GM12878 (cell line): ENCODE data around the gene ESR2. TPM values are rescaled to one million over a fixed set of nuclear protein-coding genes. Genes with fewer than 3 reads are reported as not detected.

Experiments
- ATAC-seq: fragments of 200-7000 bp; cut with Tn5 transposase; 3 replicates; pipeline ENCODE4 v1.9.1; 2020; ENCODE audit warnings: mild to moderate bottlenecking, moderate library complexity
- BruUV-seq: library from RNA; stranded (reverse); fragments of 400-500 nt; replicated peaks from 2 replicates; lab custom pipeline; 2021; lab: Mats Ljungman, UMichigan
- CTCF ChIA-PET: fragments of 300-600 bp; sonication (Branson Sonifier 250); formaldehyde crosslinking; extraction: SDS; loops from one replicate; lab custom pipeline; 2021; ENCODE audit warnings: inconsistent platforms; lab: Yijun Ruan, JAX
- POLR2A ChIA-PET: fragments of 350-600 bp; formaldehyde crosslinking; extraction: SDS; loops from one replicate; lab custom pipeline; 2021; ENCODE audit warnings: inconsistent platforms; lab: Charles Lee
- RAD21 ChIA-PET: fragments of 300-600 bp; sonication (Branson Sonifier 250); formaldehyde crosslinking; loops from one replicate; lab custom pipeline; 2023; ENCODE audit warnings: antibody characterized with exemption; ENCODE audit not compliant: unreplicated experiment; lab: Charles Lee
- SMC1A ChIA-PET: fragments of 300-600 bp; sonication (Branson Sonifier 250); formaldehyde crosslinking; loops from one replicate; lab custom pipeline; 2023; ENCODE audit not compliant: unreplicated experiment, uncharacterized antibody; lab: Charles Lee
- DNase-seq: peaks from one replicate; pipeline ENCODE4 v3.0.0-alpha.2; 2011; ENCODE audit warnings: low read depth, low spot score
- FAIRE-seq: peaks from 3 replicates; lab custom pipeline; 2011; peaks lifted over from hg19 to GRCh38; lab: Jason Lieb, UNC
- H2AFZ ChIP-seq: 2 replicates; pipeline ENCODE4 v1.6.0; 2011; ENCODE audit warnings: low read depth, low read length, control low read depth; ENCODE audit not compliant: control insufficient read depth
- H3K27ac ChIP-seq: 2 replicates; pipeline ENCODE4 v1.5.1; 2011; ENCODE audit warnings: control low read depth; ENCODE audit not compliant: control insufficient read depth, insufficient read depth
- H3K27me3 ChIP-seq, 2 experiments: replicated peaks in 1 of 2; 2 replicates each; pipeline versions ENCODE4 v1.6.0 to v1.6.1; 2011; ENCODE audit warnings: low read length in 1 of 2; ENCODE audit not compliant: control insufficient read depth in 2 of 2, insufficient read depth in 2 of 2
- H3K36me3 ChIP-seq, 2 experiments: 2 replicates each; pipeline ENCODE4 v1.5.1; 2011; ENCODE audit warnings: low read length in 1 of 2; ENCODE audit not compliant: control insufficient read depth in 2 of 2, insufficient read depth in 2 of 2
- H3K4me1 ChIP-seq: 2 replicates; pipeline ENCODE4 v1.6.1; 2011; ENCODE audit warnings: mild to moderate bottlenecking, low read length, moderate library complexity, mixed read lengths; ENCODE audit not compliant: control insufficient read depth, insufficient read depth
- H3K4me2 ChIP-seq: 2 replicates; pipeline ENCODE4 v1.6.0; 2011; ENCODE audit warnings: control low read depth; ENCODE audit not compliant: control insufficient read depth, insufficient read depth
- H3K4me3 ChIP-seq: fragments of 200-600 bp; sonication (generic); 2 replicates; pipeline ENCODE4 v1.5.1; 2016
- H3K79me2 ChIP-seq: 2 replicates; pipeline ENCODE4 v1.6.0; 2011; ENCODE audit warnings: low read length; ENCODE audit not compliant: control insufficient read depth, insufficient read depth
- H3K9ac ChIP-seq: 2 replicates; pipeline ENCODE4 v1.8.0; 2011; ENCODE audit warnings: low read length, control low read depth, mixed read lengths; ENCODE audit not compliant: control insufficient read depth, insufficient read depth
- H3K9me3 ChIP-seq: replicated peaks from 3 replicates; pipeline ENCODE4 v1.5.1; 2011; ENCODE audit warnings: mild to moderate bottlenecking, low read length; ENCODE audit not compliant: control insufficient read depth, insufficient read depth
- H4K20me1 ChIP-seq: 2 replicates; pipeline ENCODE4 v1.6.0; 2011; ENCODE audit not compliant: control insufficient read depth, insufficient read depth
- BCL11A ChIP-seq: IDR thresholded peaks from 2 replicates; pipeline ENCODE4 v1.6.1; 2011; ENCODE audit warnings: low read depth, low read length
- CBFB ChIP-seq: IDR thresholded peaks from 2 replicates; pipeline ENCODE4 v1.6.1; 2016; ENCODE audit warnings: antibody characterized with exemption, low read depth
- CEBPB ChIP-seq, 2 experiments: fragments of 150-350 bp in 1 of 2; IDR thresholded peaks; 2 replicates each; pipeline ENCODE4 v1.6.1; 2012 to 2014; ENCODE audit warnings: low read depth in 2 of 2, low read length in 2 of 2, borderline replicate concordance in 1 of 2, inconsistent platforms in 1 of 2
- ETV6 ChIP-seq, 2 experiments: fragments of 450-650 bp in 1 of 2; IDR thresholded peaks in 1 of 2; conservative IDR thresholded peaks in 1 of 2; 2 replicates each; pipeline ENCODE4 v1.6.1; 2014; ENCODE audit warnings: antibody characterized with exemption in 1 of 2, borderline replicate concordance in 1 of 2, low read depth in 1 of 2, mild to moderate bottlenecking in 1 of 2, moderate library complexity in 1 of 2
- FOXM1 ChIP-seq: IDR thresholded peaks from 2 replicates; pipeline ENCODE4 v1.6.1; 2012; ENCODE audit warnings: low read depth, mild to moderate bottlenecking, inconsistent platforms, low read length, moderate library complexity
- HCFC1 ChIP-seq: fragments of 150-350 bp; IDR thresholded peaks from 2 replicates; pipeline ENCODE4 v1.6.1; 2014; ENCODE audit warnings: low read length
- IKZF1 ChIP-seq: fragments of 450-650 bp; conservative IDR thresholded peaks from 2 replicates; pipeline ENCODE4 v1.6.1; 2017; ENCODE audit warnings: antibody characterized with exemption, mild to moderate bottlenecking
- JUND ChIP-seq: IDR thresholded peaks from 2 replicates; pipeline ENCODE4 v1.6.1; 2012; ENCODE audit warnings: low read depth, mild to moderate bottlenecking, low read length, improper control_type of control experiment, moderate library complexity
- MTA2 ChIP-seq: fragments of 450-650 bp; IDR thresholded peaks from 2 replicates; pipeline ENCODE4 v1.6.1; 2016; ENCODE audit warnings: low read depth, mild to moderate bottlenecking, moderate library complexity
- MYB ChIP-seq: fragments of 150-350 bp; IDR thresholded peaks from 2 replicates; pipeline ENCODE4 v1.6.1; 2014; ENCODE audit warnings: mild to moderate bottlenecking, low read depth, low read length, borderline replicate concordance
- PAX8 ChIP-seq: fragments of 450-650 bp; IDR thresholded peaks from 2 replicates; pipeline ENCODE4 v1.6.1; 2017; ENCODE audit warnings: mild to moderate bottlenecking, moderate library complexity
- RFX5 ChIP-seq: IDR thresholded peaks from 2 replicates; pipeline ENCODE4 v1.6.1; 2011; ENCODE audit warnings: low read depth, low read length, improper control_type of control experiment
- SMAD5 ChIP-seq: IDR thresholded peaks from 2 replicates; pipeline ENCODE4 v1.6.1; 2016; ENCODE audit warnings: antibody characterized with exemption, low read depth
- SREBF1 ChIP-seq: IDR thresholded peaks from 2 replicates; pipeline ENCODE4 v1.6.1; 2012; ENCODE audit warnings: mild to moderate bottlenecking, low read length
- TCF12 ChIP-seq: IDR thresholded peaks from 2 replicates; pipeline ENCODE4 v1.6.1; 2011; ENCODE audit warnings: low read depth, mild to moderate bottlenecking, low read length
- ZBED1 ChIP-seq: IDR thresholded peaks from 2 replicates; pipeline ENCODE4 v1.6.1; 2016; ENCODE audit warnings: borderline replicate concordance
- ZNF24 ChIP-seq: fragments of 450-650 bp; IDR thresholded peaks from 2 replicates; pipeline ENCODE4 v1.6.1; 2017; ENCODE audit warnings: antibody characterized with exemption, mild to moderate bottlenecking
- WGBS: methylation state at CpG from one replicate; pipeline ENCODE4 v1.1.6; 2016; ENCODE audit warnings: low lambda C conversion rate; ENCODE audit not compliant: insufficient replicate concordance, insufficient coverage; ENCODE audit errors: missing lambda C conversion rate; 5-methylcytosine and 5-hydroxymethylcytosine counted together
- in situ Hi-C: fragments of 300-500 bp; cut with MboI; formaldehyde crosslinking; loops from 9 replicates; pipeline ENCODE4 v1.14.3; 2018; ENCODE audit warnings: mixed read lengths
- intact Hi-C: fragments of 100-400 bp; cut with micrococcal nuclease; formaldehyde crosslinking; loops from one replicate; pipeline ENCODE4 v1.14.2; 2022; ENCODE audit not compliant: unreplicated experiment
- polyA plus RNA-seq, 11 experiments: library from polyadenylated mRNA; depleted of rRNA in 4 of 11; unstranded in 6 of 11; stranded (reverse) in 5 of 11; fragments of >200 nt; fragmentation: Nextera tagmentation in 4 of 11; fragmentation: Illumina TruSeq in 1 of 11; extraction: Ambion mirVana in 4 of 11; extraction: Trizol in 1 of 11; gene quantifications; 1 replicate in 1 of 11; 2 replicates in 10 of 11; pipeline versions ENCODE4 v1.2.1 to v1.2.3, GENCODE V29; 2011 to 2016; ENCODE audit warnings: inconsistent platforms in 2 of 11, missing spikeins in 2 of 11, low read depth in 1 of 11
- total RNA-seq, 4 experiments: library from RNA; depleted of rRNA in 3 of 4; stranded (reverse); fragments of >200 nt in 3 of 4; fragmentation: Illumina TruSeq in 1 of 4; extraction: Trizol in 1 of 4; gene quantifications; 2 replicates each; pipeline versions ENCODE4 v1.2.1 to v1.2.3, GENCODE V29; 2013 to 2021
- TF ChIP-seq, protein P1 (sequence below): fragments of 450-650 bp; IDR thresholded peaks from 2 replicates; pipeline ENCODE4 v1.6.1; 2017; ENCODE audit warnings: mild to moderate bottlenecking, moderate library complexity
- TF ChIP-seq, protein P2 (sequence below): IDR thresholded peaks from 2 replicates; pipeline ENCODE4 v1.6.1; 2012; ENCODE audit warnings: low read length, inconsistent platforms
- TF ChIP-seq, protein P3 (sequence below): fragments of 450-650 bp; IDR thresholded peaks from 2 replicates; pipeline ENCODE4 v1.6.1; 2017; ENCODE audit warnings: low read depth, mild to moderate bottlenecking, moderate library complexity

Gene ESR2
- total and polyA plus RNA-seq, 10 of the 15 experiments (the other 5 are each of a cell fraction or from before 2014, with no cell fraction given): 0.29 to 2.6 (median 0.81) TPM

DNA sequence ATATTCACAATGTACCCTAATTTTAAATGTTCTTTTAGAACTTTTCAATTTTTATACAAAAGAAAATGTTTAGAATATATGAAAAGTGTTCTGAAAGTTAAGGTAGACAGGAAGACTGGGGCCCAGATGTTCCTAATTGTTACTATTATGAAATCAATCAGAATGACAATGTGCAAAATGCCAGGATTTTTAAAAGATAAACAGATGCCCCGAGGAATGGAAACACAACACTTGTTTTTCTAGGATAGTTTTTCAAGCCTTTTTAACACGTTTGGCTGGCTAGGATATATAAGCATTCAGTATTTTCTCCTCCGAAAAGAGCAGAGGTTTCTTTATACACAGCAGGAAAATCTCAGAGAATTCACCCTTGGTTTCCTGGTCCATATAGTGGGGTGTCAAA, 106.8 kb downstream of the ESR2 start:
- Histone ChIP-seq H4K20me1 (no peaks in the 10 kb centered on the region), H2AFZ (no peak overlapping the region), H3K4me1 (no peaks in the 10 kb centered on the region)
- no peak for TF ChIP-seq ETV6 (conservative IDR thresholded peaks at IDR 0.05 in 1 of 2, IDR thresholded peaks at IDR 0.05 in 1 of 2; ENCODE audit: borderline replicate concordance in 1 of 2, low read depth in 1 of 2)
- no peak for TF ChIP-seq RFX5
- no peak for TF ChIP-seq MYB
- no peak for TF ChIP-seq SMAD5
- no peak for TF ChIP-seq CBFB
- no peak for TF ChIP-seq FOXM1
- no peak for TF ChIP-seq IKZF1
- no peak for TF ChIP-seq MTA2
- TF ChIP-seq SREBF1: no peak
- TF ChIP-seq, protein P1, sequence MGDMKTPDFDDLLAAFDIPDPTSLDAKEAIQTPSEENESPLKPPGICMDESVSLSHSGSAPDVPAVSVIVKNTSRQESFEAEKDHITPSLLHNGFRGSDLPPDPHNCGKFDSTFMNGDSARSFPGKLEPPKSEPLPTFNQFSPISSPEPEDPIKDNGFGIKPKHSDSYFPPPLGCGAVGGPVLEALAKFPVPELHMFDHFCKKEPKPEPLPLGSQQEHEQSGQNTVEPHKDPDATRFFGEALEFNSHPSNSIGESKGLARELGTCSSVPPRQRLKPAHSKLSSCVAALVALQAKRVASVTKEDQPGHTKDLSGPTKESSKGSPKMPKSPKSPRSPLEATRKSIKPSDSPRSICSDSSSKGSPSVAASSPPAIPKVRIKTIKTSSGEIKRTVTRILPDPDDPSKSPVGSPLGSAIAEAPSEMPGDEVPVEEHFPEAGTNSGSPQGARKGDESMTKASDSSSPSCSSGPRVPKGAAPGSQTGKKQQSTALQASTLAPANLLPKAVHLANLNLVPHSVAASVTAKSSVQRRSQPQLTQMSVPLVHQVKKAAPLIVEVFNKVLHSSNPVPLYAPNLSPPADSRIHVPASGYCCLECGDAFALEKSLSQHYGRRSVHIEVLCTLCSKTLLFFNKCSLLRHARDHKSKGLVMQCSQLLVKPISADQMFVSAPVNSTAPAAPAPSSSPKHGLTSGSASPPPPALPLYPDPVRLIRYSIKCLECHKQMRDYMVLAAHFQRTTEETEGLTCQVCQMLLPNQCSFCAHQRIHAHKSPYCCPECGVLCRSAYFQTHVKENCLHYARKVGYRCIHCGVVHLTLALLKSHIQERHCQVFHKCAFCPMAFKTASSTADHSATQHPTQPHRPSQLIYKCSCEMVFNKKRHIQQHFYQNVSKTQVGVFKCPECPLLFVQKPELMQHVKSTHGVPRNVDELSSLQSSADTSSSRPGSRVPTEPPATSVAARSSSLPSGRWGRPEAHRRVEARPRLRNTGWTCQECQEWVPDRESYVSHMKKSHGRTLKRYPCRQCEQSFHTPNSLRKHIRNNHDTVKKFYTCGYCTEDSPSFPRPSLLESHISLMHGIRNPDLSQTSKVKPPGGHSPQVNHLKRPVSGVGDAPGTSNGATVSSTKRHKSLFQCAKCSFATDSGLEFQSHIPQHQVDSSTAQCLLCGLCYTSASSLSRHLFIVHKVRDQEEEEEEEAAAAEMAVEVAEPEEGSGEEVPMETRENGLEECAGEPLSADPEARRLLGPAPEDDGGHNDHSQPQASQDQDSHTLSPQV: no peak
- no peak for TF ChIP-seq BCL11A
- no peak for TF ChIP-seq CEBPB (IDR thresholded peaks at IDR 0.05; ENCODE audit: borderline replicate concordance in 1 of 2, low read depth in 2 of 2, low read length in 2 of 2)
- TF ChIP-seq, protein P2, sequence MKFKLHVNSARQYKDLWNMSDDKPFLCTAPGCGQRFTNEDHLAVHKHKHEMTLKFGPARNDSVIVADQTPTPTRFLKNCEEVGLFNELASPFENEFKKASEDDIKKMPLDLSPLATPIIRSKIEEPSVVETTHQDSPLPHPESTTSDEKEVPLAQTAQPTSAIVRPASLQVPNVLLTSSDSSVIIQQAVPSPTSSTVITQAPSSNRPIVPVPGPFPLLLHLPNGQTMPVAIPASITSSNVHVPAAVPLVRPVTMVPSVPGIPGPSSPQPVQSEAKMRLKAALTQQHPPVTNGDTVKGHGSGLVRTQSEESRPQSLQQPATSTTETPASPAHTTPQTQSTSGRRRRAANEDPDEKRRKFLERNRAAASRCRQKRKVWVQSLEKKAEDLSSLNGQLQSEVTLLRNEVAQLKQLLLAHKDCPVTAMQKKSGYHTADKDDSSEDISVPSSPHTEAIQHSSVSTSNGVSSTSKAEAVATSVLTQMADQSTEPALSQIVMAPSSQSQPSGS: no peak
- no peak for TF ChIP-seq TCF12
- TF ChIP-seq ZNF24: no peak
- TF ChIP-seq ZBED1: no peak
- no peak for TF ChIP-seq JUND
- TF ChIP-seq PAX8: no peak
- TF ChIP-seq HCFC1: no peak
- TF ChIP-seq, protein P3, sequence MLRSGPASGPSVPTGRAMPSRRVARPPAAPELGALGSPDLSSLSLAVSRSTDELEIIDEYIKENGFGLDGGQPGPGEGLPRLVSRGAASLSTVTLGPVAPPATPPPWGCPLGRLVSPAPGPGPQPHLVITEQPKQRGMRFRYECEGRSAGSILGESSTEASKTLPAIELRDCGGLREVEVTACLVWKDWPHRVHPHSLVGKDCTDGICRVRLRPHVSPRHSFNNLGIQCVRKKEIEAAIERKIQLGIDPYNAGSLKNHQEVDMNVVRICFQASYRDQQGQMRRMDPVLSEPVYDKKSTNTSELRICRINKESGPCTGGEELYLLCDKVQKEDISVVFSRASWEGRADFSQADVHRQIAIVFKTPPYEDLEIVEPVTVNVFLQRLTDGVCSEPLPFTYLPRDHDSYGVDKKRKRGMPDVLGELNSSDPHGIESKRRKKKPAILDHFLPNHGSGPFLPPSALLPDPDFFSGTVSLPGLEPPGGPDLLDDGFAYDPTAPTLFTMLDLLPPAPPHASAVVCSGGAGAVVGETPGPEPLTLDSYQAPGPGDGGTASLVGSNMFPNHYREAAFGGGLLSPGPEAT: no peak
- TF ChIP-seq, all 136 proteins: peak for 0
- 79% methylated on average over 3 of the region's 3 CpGs for whole genome bisulfite sequencing
- POLR2A ChIA-PET: no interaction called here
- no peak overlapping the region for H3K27ac ChIP-seq
- no peaks in the 10 kb centered on the region for H3K27me3 ChIP-seq
- SMC1A ChIA-PET: interaction anchor here (1.2 kb wide), 1 partner anchor 8 kb away, joined by 3 read pairs; no protein-coding TSS in a partner anchor
- H3K9me3 ChIP-seq: no peaks in the 10 kb centered on the region
- in situ Hi-C loops: no loop called here
- FAIRE-seq (no peak), DNase-seq (no peak), ATAC-seq (no peak)
- CTCF ChIA-PET: interaction anchor here (1.7 kb wide), 1 partner anchor 12 kb away, joined by 3 read pairs; no protein-coding TSS in a partner anchor
- peaks cover 0 to 8% of the 10 kb centered on the region in 2 experiments; a peak in 2 of 4 replicates for H3K36me3 ChIP-seq
- no TSS peak for BruUV-seq
- H3K79me2 ChIP-seq: no peaks in the 10 kb centered on the region
- RAD21 ChIA-PET: no interaction called here
- intact Hi-C loops: no loop called here
- no peak overlapping the region for H3K4me2 ChIP-seq
- no peak overlapping the region for H3K4me3 ChIP-seq
- no peak overlapping the region for H3K9ac ChIP-seq
